HG03139 (cell line): Measurements from ENCODE around the gene LRRC7.

ENCODE experiments used
- ATAC-seq: cut with Tn5 transposase; IDR thresholded peaks from one replicate; pipeline ENCODE4 v1.9.1; 2021; ENCODE audit not compliant: unreplicated experiment

The LRRC7 gene

GRCh38 chr1:70153739-70154138, 586.0 kb downstream of the LRRC7 start:
- no peak for ATAC-seq

GRCh38 chr1:70156529-70157120, 588.9 kb downstream of the LRRC7 start:
- ATAC-seq = no peak

GRCh38 chr1:70164350-70164749, 596.6 kb downstream of the LRRC7 start:
- ATAC-seq = no peak

GRCh38 chr1:70168283-70168682, 600.6 kb downstream of the LRRC7 start:
- no peak for ATAC-seq

GRCh38 chr1:70169018-70169839, 601.5 kb downstream of the LRRC7 start:
- no peak for ATAC-seq

GRCh38 chr1:70171512-70171911, 603.8 kb downstream of the LRRC7 start:
- no peak for ATAC-seq
